HG02981 (cell line): ENCODE measurements around the gene FUBP1.
"Not testable (repeated sequence)": the region's sequence is repeated elsewhere in the genome, so short reads cannot be mapped to it uniquely, and the experiment has no call there.

Experiments
- ATAC-seq: cut with Tn5 transposase; IDR thresholded peaks from one replicate; pipeline ENCODE4 v1.9.1; 2021; ENCODE audit warnings: mild to moderate bottlenecking, moderate library complexity; ENCODE audit not compliant: unreplicated experiment

Gene FUBP1

DNA sequence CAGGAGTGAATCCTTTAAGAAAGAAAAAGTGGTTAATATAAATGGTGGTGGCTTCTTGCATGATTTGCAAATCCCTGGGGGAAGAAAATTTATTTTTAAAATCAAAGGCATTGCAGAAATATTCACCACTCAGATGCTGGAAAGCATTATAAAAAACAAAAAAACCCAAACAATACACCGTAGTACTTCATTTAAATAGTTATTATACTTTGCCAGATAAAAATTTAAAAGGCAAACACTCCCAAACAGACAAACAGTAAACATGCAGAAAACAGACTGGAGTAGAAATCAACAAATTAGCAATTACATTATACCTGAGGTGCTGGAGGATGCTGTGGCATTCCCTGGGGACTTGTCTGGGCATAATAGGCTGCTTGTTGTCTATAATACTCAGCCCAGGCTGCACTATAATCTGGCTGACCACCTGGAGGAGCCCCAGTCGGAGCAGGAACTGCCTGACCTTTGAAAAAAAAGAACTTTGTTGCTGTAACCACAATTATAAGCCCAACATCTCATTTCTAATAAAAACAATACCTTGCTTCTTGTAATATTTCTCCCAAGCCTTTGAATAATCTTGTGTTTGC is 29.9 kb downstream of the FUBP1 start:
- ATAC-seq, result no peak

DNA sequence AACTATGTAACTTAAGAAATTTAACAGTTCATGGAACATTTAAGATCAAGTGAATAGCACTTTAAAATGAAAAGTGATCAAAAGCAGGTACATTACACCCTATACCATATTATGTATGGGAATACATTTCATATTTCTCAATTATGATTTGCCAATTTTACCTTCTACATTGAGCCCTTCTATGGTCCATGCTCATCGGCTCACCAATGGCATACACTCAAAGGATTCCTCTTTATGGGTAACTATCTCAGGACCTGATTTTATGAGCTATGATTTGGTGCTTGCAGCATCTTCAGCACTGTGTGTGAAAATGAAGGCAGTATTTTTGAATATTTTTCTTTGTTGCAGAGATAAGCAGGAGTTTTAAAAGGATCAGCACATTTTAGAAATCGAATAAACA is 33.5 kb downstream of the FUBP1 start:
- ATAC-seq, result no peak

DNA sequence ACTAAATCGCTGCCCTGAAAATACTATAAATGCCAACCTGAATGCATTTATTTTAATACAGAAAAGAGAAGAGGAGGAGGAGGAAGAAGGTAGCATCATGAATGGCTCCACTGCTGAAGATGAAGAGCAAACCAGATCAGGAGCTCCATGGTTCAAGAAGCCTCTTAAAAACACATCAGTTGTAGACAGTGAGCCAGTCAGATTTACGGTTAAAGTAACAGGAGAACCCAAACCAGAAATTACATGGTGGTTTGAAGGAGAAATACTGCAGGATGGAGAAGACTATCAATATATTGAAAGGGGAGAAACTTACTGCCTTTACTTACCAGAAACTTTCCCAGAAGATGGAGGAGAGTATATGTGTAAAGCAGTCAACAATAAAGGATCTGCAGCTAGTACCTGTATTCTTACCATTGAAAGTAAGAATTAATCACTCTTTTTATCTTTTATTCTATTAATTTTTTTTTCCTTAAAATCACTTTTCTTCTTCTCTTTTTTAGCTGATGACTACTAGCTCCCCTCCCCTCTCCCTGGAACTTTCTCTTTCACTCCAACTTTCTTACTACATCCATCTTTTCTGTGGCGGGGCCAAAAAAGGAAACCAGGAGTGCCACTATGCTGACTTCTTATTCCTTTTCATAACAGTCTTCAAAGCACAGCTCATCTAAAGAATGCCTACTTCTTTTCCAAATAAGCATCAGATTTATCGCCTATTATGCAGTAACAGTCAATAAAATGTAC is 36.3 kb downstream of the FUBP1 start:
- ATAC-seq, result no peak

DNA sequence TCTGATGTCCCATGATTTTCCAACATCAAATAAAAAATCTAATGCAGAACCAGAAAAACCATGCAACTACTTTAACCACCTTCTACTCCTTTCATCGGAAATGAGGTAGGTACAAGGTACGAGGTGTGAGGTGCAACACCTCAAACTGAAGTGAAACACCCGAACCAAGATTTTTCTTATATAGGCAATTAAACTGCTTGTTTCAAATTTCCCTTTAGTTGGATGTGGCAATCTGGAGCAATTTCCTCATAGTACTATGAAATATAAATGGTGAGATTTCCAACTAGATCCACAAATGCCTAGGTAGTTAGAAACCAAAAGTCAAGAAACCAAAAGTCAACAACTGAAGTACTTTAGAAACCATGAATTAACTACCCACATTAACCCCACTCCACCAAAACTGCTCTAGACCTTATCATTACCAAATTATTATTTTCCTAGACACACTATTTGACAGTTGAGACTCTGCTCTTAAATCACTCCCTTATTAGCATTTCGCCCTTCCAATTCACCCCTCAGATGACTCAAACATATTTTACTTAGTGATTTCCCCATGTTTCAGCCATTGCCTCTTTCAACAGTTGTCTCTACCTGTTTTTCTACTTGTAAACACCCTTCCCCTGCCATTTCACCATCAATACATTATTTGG is 37.8 kb downstream of the FUBP1 start:
- ATAC-seq, result no peak

DNA sequence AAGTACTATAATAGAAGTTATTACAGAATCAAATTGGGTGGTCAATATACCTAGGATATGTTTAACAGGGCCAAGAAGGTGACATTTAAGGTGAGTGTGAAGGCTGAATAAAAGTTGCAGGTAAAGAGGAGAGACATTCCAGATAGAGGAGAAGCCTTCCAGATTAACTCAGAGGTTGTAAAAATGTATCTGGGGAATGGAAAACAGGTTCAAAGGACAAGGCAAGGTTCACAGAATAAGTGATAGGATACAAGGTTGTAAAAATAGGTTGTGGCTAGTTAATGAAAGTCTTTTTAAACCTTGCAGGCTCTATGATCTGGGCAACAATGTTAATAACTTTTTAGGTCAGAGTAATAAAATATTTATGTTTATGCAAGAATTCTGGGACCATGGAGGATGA is 40.2 kb downstream of the FUBP1 start:
- ATAC-seq, result no peak

DNA sequence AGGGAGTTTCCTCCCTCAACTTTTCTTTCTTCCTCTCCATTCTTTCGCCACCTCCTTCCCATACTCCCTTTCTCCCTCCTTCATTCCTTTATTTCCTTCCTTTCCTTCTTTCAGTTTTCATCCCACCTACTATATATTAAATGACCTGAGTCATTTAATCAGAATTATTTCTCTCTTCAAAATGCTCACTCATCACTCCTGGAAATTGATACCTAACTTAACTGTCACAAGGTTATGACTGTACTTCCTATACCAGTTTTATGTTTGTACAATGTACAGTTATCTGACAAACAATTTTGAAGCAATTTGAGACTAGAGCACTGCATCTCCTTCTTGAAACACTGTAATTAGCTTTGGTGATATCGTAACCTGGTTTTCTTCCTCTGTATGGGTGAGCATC is 49.1 kb downstream of the FUBP1 start:
- ATAC-seq, result no peak

DNA sequence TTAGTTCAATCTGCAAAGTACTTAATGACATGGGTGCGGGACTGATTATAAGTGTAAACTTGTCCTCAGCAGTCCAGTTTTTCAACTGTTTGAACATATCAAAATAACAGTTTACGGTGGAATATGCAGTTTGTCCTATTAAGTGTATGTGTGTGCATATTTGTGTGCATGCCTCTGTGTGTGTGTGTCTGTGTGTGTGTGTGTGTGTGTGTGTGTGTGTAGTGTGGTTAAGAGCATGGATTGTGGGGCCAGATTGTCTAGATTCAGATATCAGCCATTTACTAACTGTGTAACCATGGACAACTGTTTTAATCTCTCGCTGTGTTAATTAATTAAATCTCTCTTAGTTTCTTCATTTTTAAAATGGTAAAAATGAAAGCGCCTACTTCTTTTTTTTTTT is 51.5 kb downstream of the FUBP1 start:
- no peak for ATAC-seq

DNA sequence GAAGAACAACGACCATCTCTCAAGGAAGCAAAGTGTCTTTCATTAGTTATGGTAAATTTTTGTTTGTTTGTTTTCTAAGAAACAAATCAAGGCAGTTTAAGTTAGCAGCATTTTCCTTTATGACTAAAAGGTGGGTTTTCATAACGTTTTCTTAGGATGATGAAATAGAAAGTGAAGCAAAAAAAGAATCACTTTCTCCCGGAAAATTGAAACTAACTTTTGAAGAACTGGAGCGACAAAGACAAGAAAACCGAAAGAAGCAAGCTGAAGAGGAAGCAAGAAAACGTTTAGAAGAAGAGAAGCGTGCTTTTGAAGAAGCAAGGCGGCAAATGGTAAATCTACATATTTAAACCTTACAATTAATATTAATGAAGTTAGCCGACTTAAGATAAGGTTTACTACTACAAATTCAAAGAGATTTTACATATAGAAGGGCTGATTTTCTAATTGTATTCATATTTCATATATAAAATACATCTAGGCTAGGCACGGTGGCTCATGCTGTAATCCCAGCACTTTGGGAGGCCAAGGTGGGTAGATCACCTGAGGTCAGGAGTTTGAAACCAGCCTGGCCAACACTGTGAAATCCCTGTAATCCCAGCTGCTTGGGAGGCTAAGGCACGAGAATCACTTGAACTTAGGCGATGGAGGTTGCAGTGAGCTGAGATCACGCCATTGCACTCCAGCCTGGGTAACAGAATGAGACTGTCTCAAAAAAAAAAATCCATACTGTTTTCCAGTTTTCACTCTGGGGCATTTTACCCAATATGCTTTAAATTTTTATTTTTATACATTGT is 52.1 kb downstream of the FUBP1 start:
- ATAC-seq, result no peak

DNA sequence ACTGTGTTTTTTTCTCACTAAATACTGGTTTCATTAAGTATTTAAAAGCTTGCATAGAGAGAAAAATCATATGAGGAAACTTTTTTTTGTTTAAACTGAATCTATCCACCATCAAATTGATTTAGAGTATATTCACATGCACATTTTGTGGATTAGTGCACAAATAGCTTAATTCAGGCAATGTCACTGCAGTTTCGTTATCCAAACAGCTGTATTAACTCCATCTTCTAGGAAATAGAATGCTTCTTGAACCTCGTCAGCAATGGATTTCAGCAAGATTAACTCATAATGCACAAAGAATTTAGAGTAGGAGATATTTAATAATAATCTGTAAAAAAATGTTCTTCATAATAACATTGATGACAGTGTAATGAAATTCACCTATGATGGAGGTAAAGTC is 52.9 kb downstream of the FUBP1 start:
- ATAC-seq, result no peak

DNA sequence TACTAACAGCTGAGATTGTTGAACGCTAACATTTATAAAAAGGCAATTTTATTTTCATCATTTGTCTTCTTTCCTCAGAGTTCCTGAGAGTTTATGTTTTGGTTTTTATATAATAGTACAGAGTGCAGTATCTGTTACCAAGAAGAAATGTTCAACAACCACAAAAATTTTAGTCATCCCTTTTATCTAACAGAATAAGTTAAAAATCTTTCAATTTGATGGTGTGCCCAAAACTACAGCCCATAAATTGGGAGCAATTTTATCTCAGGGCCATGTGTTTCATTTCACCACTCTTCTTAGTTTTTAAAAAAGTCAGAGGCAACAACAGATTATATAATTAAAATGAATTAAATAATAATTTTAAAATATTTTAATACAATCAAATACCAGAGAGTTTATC is 53.4 kb downstream of the FUBP1 start:
- ATAC-seq, result no peak

DNA sequence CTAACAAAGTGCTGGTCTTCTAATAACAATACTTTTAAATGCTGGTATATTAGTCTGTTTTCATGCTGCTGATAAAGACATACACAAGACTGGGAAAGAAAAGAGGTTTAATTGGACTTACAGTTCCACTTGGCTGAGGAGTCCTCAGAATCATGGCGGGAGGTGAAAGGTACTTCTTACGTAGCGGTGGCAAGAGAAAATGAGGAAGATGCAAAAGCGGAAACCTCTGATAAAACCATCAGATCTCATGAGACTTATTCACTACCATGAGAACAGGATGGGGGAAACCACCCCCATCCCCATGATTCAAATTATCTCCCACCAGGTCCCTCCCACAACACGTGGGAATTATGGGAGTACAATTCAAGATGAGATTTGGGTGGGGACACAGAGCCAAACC is 60.0 kb downstream of the FUBP1 start:
- ATAC-seq, result not testable (repeated sequence)

DNA sequence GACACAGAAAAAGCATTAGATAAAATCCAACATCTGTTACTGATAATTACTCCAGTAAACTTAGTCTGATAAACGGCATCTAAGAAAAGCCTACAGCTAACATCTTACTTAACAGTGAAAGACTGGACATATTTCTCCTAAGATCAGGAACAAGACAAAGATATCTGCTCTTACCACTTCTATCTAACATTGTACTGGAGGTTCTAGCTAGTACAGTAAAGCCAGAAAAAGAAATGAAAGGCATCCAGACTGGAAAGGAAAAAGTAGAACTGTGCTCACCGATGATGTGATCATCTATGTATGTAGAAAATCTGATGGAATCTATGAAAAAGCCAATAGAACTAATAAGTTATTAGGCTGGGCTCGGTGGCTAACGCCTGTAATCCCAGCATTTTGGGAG is 68.8 kb downstream of the FUBP1 start:
- no peak for ATAC-seq

DNA sequence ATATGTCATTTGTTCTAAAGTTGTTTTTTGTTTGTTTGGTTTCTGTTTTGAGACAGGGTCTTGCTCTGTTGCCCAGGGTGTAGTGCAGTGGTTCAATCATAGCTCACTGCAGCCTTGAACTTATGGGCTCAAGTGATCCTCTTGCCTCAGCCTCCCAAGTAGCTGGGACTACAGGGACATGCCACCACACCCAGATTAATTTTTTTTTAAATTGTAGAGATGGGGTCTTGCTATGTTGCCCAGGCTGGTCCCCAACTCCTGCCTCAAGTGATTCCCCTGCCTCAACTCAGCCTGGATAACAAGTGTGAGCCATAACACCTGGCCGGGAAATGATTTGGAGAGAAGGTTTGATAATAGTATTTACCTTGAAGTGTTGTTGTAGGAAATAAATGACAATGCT is 72.2 kb downstream of the FUBP1 start:
- no peak for ATAC-seq

DNA sequence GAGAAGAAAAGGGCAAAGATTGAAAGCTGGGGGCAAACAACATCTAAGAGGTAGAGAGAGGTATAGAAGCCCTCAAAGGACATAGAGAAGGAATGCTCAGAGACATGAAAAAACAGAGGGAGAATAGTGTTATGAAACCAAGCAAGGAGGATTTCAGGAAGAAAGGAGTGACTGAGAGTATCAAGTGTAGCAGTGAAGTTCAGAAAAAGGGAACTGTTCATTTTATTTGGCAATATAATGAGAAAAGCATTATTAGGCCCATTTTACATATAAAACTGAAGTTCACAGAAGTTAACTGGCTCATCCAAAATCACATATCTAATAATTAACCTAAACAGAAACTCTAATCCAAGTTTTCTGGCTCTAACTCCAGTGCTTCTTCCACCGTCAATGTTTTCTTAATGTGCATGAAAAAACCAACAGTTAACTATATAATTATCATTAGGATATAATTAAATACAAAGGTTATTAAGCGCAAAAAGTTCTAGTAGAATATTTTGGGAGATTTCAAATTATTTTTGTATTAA is 72.8 kb downstream of the FUBP1 start:
- ATAC-seq, result no peak

DNA sequence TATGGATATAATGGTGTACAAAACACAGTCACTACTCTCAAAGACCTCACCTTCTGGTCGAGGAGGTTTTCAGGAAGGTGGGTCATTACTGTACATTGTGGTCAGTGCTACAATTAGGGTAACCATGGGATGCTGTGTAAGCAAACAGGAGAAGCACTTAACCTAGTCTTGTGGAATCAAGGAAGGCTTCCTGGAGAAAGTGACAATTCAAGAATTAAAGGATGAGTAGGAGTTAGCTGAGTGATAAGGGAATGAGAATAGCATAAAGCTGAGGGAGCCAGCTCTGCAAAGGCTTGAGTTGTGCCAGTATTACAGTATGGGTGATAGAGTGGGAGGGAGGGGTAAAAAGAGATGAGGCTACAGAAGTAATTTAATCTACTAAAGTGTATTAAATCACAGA is 73.3 kb downstream of the FUBP1 start:
- ATAC-seq, result no peak

DNA sequence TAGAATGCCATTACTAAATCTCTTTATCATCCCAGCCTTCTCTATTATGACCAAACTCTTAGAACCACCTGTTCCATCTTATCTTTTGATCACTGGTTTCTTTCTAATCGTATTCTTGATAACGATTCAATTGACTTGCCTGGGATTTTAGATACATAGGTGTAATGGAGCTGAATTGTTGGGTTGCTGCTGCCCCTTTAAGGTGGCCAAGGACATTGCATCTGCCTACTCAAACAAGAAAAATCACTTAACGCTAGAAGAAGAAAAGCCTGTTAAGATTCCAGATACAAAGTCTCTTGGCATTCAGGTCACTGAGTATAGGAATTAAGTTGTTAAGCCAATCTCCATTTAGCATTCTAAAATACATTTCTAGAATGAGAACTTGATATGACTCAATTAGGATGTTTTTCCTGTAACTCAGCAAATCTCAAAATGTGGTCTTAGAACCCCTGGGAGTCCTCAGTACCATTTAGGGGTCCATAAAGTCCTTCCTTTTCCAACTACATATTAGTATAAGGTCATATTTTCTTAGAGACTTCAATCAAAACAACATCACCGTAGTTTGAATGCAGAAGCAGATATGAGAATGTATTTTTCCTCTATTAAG is 78.1 kb downstream of the FUBP1 start:
- ATAC-seq, result no peak

DNA sequence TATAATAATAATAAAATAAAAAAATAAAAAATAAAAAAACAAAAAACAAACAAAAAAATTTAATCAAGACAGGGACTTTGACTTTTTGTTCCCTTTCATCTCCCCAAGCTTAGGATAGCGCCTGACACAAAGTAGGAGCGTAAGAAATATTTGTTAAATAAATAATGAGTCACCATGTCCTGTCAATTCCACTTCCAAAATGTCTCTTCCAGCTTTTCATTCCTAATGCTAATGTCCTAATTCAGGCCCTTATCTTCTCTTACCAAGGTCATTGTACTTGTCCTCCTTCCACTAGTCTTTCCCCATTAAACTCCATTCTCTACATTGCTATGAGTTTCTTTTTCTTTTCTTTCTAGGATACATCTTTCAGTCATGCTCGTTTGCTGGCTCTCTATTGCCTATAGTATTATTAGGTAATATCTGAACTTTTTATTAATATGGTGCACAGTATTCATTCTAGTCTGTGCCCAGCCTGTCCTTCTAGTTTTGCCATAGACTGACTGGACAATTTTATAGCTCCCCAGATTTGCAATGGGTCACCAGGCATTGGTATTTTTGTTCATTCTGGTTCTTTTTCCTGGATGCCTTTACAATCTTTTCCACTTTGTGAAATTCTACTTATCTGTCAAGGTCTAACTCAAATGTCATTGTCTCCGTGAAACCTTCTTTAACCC is 79.1 kb downstream of the FUBP1 start:
- ATAC-seq, result no peak
